Inflammatory macrophage (primary cell): ENCODE data around the gene SKAP2.

Experiments used
- DNase-seq, 2 donors: peaks; one replicate each; pipeline ENCODE4 v3.0.0-alpha.2; 2020 to 2022

Gene SKAP2

DNA sequence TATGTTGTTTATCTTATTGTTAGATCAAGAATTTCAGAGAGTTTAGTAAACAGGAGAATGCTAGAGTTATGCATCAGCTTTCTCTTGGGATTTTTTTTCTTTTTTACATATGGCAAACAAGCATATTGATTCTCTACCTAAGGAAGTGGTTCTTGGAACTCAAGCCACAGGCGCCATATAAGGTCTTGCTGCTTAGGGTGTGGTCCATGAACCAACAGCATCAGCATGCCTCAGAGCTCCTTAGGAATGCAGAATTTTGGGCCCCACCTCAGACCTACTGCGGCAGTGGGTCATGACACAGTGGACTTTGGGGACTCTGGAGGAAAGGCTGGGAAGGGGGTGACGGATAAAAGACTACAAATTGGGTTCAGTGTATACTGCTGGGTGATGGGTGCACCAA lies 230.8 kb downstream of the SKAP2 start:
- DNase-seq = no peak

DNA sequence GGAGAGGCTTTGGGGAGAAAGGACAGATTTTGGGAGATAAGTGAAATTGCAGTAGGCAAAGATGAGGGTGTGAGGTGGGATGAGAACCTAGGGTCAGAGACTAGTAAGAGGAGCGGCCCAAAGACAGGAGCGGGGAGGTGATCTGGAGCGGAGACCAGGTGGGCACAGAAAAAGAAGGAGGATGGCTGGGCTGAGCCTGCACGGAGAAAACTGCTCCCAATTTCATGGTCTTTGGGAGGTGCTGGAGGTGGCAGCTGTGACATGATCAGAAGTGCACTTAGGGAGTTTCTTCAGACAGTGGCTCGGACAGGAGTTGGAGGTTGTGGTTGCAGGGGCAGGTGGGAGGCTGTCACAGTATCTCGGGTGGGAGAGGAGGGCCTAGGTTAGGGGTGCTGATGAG lies 232.8 kb downstream of the SKAP2 start:
- DNase-seq = no peak

DNA sequence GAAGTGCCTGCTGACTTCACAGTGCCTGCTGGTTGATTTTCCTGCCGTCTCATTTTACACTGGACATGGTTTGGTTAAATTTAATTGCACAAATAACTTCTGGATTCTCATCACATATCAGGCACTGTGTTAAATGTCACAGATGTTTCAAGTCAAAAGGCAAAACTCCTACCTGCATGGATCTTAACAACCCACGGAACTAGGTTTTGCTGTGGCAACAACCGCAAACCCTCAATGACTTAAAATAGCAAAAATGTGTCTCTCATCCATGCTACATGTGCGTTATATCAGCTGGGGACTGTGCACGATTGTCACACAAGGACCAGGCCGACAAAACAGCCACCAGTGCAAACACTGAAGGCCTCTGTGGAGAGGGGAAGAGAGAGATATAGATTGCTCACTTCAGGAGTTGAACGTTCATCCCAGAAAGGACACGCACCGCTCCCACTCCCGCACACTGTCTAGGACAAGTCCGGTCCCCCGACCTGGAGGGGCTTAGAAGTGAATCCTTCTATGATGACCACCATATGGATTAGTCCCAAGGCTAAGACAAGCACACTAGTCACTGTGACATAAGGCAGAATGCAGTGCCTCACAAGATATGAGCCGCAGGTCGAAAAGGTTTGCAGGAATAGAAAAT lies 233.3 kb downstream of the SKAP2 start:
- no peak for DNase-seq

DNA sequence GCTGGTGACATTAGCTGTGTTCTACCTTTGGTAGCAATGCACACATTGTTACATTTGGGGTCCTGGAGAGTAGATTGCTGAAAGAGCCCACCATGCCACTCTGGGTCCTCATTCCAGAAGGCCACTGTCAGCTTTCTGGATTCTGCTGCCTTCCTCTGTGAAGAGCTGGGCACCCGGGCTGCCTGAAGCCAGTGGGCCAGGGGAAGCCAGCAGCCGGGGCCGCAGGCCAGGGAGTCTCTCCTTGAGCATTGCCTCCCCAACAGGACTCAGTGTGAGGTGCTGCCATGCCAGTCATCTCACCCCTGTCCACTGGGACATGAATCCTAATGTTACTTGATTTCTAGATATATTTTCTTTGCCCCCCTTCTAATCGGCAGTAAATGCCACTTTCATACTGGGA lies 234.0 kb downstream of the SKAP2 start:
- no peak for DNase-seq

DNA sequence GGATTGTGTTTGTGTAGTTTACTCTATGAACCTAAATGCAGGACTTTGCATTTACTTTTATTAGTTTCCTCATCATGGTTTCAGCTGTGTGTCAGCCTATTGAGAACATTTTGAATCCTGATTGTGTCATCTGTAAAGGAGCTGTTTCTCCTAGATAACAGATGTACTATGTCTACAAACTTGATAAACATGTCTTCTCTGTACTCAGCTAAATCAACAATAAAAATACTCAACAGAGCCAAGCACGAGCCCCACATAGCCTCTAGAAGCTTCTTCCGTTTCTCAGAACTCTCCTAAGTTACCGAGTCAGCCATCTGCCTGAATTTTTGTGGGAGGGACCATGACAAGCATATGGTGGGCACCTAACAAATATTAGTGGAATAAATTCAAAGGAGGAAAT lies 234.7 kb downstream of the SKAP2 start:
- no peak for DNase-seq

DNA sequence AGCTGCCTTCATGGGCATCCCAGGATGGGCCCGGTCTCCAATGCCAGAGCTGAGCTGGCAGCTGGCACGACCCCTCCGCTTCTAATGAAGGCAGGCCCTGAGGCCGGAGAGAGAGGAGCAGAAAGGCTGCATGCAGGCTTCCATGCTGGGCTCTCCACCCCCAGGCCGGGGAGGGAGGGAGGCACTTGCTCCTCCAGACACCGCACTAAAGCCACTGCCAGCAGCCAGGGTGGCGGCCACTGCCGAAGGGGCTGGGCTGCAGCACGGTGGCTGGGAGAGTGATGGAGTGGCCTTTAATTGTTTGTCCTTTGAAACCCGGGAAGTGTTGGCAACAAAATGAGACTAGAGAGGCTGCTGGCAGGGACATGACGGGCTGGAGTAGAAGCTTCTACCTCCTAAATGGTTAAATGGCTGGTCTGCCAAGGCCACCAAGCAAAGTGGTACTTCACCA lies 236.5 kb downstream of the SKAP2 start:
- no peak for DNase-seq

DNA sequence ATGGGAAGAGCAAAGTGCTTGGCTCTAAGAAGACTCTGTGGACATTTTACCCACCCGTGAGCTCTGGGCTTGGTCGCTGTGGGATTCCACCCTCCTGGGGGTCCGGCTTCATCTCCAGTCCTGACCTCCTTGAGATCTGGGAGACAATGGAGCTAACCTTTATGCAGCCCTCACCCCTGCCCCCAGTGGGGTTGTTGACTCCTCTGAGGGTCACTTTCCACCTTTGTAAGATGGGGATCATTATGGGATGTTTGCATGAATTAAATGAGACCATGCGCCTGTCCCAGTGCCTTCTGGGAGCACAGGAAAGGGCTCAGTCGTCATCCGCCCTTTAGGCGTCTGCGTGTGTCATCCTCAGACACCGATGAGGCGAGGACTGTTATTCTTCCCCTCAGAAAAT lies 237.2 kb downstream of the SKAP2 start:
- no peak for DNase-seq

DNA sequence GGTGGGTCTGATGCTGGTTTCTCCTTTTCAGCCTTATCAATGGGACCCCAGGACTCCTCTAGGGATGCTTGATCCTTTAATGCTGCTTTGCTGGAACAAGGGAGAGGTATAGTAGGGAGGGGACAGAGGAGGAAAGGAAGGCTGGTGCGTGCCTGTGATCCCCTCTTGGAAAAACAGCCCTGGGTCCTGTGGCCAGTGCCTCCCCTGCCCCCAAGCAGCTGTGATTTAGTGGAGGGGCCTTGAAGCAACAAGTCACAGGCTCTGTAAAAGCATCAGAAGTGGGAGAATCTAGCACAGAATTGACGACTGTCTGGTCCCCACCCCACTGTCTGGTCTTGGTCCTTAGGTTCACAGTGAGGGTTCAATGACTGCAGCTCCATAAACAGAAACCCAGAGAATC lies 237.7 kb downstream of the SKAP2 start:
- no peak for DNase-seq

DNA sequence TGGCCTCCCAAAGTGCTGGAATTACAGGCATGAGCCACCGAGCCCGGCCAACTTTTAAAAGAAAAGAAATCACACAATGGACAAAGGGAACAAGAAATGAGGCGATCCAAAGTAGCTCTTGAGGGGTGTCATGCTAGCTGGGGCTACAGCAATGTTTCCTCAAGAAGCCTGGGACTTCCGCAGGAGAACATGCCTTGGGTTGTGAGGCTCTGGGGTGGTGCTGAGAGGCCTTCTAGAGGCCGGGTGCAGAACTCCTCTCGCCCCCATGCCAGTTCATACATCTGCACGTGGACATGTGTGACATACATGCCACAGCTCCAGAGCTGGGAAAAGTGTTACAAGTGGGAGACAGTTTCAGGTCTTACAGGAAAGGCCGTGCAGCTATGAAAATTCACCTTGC lies 238.2 kb downstream of the SKAP2 start:
- no peak for DNase-seq

DNA sequence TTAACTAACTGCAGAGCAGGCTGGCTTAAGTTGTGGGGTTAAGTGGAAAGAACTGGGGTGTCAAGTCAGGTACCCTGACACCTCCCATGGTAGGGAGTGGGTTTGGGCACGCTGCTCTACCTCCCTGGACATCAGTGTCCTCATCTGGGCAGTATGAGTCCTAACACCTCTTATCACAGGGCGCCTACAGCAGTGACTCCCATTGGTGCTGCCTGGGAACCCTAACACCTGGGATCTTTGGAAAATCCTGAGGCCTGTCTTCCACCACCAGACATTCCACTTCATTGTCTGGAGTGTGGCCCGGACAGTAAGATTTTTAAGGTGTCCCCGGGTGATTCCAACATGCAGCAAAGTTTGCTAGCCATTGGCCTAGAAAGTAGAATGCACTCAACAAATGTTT lies 239.1 kb downstream of the SKAP2 start:
- DNase-seq = no peak

DNA sequence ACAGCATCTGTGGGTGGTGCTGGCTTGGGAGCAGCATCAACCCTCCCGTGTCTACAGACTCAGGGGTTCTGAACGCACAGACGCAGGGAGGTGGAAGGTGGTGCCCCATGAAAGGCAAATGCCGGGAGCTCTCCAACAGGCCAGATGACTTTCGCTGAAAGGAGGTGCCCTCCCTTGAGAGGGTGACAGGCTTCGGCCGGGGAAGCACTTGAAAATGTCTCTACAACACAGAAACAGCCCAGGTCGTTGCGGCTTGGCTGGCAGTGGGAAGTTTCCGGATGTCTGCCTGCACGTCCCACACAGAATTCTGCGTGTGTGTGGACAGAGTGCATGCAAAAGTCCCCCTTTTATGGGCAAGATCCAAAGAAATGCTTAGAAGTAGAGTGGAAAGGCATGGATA lies 239.6 kb downstream of the SKAP2 start:
- no peak for DNase-seq

DNA sequence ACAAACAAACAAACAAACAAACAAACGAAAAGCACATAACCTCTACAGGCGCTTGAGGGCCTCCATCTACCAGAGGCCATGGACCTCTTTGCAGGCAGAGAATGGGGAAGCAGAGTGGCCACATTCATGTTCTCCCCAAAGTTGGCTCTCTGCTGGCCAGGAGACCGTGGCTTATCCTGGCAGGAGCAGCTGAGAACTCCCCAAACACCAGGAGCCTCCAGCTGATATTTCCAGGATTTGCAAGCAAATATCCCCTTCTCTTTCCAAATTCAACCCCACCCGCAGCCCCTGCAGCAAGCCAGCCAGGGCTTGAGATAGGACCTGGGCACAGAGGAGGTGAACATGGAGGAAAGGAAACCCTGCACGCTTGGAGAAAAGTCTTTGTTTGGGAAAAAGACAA lies 240.0 kb downstream of the SKAP2 start:
- DNase-seq = no peak

DNA sequence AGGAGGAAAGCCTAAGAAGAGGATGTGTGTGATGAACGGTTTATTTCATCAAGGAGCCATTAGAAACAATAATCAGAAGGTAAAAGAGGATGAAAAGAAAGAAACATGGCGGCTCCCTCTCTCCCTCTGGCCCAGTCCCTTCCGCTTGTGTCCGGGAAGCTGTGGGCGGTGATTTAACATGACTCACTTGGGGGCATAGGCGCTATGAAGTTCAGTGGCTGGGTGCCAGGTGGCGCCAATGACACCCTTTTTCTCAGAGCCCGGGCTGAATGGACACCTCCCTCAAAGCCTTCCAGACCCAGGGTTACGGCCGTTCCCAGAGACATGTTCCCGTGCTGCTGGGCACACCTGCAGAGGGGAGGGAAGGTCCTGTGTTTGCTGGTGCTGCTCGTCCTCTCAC lies 244.0 kb downstream of the SKAP2 start:
- DNase-seq = peak in 1 of 2 donors; percentile 74

DNA sequence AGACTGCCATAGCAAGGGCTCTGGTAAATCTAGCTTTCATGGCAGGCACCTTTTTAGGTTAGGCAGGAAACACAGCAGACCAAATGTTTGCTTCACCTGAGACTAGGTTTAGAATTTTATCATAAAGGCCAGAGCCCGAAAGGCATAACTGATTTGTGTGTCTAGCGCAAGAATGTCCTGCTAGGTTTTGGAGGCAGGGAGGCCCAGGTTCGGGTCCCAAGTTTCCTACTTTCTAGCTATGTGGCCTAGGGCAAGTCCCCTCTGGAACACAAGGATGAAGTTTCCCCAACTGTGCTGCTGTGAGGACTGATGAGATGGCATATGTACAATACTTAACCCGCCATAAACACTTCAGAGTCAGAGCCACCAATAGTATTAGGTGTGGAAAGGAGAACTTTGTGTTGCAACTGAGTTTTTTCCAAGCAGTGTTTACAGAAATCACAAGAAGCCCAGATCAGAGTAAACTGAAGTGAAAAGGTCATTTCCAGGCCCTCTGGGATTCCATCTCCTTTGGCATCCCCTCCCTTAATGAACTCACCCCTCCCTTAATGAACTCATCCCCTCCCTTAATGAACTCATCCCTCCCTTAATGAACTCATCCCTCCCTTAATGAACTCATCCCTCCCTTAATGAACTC lies 244.9 kb downstream of the SKAP2 start:
- peak in 1 of 2 donors; percentile 12 for DNase-seq

DNA sequence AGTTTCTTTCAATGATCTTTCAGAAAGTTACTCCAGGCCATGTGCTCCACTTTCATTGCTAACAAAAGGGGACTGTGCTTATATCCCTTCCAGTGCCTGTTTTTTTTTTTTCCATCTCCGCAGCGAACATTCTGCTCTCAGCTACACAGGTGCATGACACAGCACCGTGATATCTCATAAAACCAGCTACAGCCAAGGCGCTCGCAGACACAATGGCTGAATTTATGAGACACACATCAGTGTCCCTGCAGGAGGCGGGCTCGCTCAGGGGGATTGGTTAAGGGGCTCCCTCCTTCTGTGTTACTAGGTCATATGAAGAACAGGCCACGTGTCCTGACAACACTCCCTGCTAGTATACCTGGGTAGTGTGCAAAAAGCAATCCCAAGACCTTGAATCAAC lies 245.5 kb downstream of the SKAP2 start:
- no peak for DNase-seq

DNA sequence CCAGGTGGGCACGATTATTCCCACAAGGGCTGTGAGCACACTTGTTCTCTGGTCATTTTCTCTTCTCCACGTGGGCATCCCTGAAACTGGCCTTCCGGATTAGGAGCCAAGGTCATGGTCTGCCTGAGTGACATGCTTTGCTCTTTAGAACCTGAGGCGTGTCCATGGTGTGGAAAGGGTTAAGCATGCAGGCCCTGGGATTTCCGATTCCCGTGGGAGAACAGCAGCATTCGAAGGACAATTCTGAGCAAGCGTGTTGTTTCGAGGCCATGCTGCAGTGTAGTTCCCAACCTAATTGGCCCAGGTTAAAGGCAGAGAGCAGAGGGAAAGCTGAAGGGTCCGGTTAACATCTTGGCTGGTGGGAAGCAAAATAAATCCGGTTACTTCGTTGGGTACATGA lies 245.9 kb downstream of the SKAP2 start:
- DNase-seq = no peak
